ENCODE results near the gene SLC23A2. TPM values are rescaled to one million over a fixed set of nuclear protein-coding genes. Genes with fewer than 3 reads are reported as not detected.
A peak's percentile ranks its signal among the peaks of the same experiment; 100 is the strongest.
"Not testable (repeated sequence)": the region's sequence is repeated elsewhere in the genome, so short reads cannot be mapped to it uniquely, and the experiment has no call there.

The SLC23A2 gene
- 10.1 and 11.4 TPM in 2 replicates for total RNA-seq
- polyA plus RNA-seq (2012) = 14.4 TPM

DNA sequence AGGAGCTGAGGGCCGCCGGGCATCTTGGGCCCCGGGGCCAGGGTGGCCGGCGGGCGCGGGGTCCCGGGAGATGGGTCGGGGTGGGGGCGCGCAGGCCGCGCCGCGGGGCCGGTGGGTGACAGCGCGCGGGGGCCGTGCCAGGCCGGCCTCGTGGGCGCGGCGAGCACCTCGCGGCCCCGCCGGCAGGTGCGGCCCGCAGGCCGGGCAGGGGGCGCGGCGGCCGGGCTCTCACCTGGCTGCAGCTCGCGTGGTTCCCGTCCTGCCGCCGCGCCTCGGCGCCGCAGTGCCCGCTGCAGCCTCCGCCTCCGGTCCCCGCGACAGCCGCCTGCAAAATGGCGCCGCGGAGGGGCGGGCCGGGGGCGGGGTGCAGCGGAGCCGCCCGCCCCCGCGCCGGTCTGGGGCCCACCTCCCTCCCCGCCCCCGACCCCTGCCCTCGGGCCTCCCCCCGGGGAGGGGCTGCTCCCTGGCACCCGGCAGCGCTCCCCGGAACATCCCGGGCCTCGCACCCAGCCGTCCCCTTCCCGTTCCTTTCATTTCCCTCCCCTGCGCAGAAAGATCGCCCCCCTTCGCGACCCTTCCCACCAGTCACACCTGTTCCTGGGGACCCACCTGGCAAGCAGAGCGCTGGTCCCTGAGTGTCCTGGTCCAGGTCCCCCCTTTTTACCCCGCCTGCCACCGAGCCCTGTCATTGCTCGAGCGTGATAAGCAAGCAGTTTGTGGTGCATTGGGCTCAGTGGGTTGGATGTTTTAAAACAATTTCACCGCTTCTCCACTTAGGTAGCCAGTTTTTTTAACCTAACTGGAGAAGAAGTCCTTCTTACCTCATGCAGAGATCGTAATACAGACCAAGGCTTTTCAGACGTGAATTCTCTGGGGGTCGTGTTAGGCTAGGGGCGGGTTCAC lies at the start of gene SLC23A2:
TSS of gene SLC23A2 (minus strand) at position 337 of the 903 bp plus-strand sequence. CDS start 68,948 bp downstream, outside the sequence.
- peak; percentile 41 for DNase-seq (ENCODE audit: low read depth)

GRCh38 chr20:5046656-5047339 lies 45.5 kb upstream of the SLC23A2 start:
- no peak for DNase-seq (ENCODE audit: low read depth)

- no peak for DNase-seq (ENCODE audit: low read depth)
Measured at GRCh38 chr20:5045906-5046305, 44.6 kb upstream of the SLC23A2 start.

- DNase-seq (ENCODE audit: low read depth) = no peak
Measured at GRCh38 chr20:5044075-5044620, 42.8 kb upstream of the SLC23A2 start.

GRCh38 chr20:5041433-5041832 lies 40.1 kb upstream of the SLC23A2 start:
- DNase-seq (ENCODE audit: low read depth) = peak; percentile 61

GRCh38 chr20:5040345-5040744 lies 39.0 kb upstream of the SLC23A2 start:
- no peak for DNase-seq (ENCODE audit: low read depth)

GRCh38 chr20:5039889-5040288 lies 38.6 kb upstream of the SLC23A2 start:
- no peak for DNase-seq (ENCODE audit: low read depth)

DNA sequence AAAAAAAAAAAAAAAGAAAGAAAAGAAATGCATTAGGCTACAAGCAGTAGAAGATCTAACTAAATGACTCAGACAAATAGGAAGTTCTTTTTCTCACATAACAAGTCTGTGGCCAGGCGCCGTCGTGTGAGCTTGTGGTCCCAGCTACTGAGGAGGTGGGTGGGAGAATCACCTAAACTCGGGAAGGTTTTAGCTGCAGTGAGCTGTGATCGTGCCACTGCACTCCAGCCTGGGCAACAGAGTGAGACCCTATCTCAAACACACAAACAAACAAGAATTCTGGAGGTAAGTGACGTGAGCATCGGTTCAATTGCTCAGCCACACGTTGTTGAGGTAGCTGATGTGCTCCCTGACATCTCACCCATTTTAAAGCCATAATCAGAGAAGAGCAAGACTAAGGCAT lies 37.9 kb upstream of the SLC23A2 start:
- no peak for DNase-seq (ENCODE audit: low read depth)

DNA sequence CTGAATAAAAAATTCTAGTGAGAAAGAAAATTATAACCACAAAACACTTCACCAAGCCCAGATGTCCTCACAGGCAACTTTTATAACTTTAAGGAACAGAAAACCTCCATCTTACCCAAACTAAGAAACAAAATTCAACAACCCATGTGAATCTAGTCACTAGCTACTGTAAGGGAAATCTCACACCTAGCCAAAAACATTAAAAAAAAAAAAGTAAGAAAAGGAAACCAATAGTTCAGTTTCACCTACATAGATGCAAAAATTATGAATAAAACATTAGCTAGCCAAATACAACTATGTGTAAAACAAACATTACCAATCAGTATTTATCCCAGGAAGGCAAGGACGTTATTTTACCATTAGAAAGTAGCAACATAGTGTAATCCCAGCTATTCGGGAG lies 35.5 kb upstream of the SLC23A2 start:
- no peak for DNase-seq (ENCODE audit: low read depth)

- DNase-seq (ENCODE audit: low read depth) = not testable (repeated sequence)
Measured at GRCh38 chr20:5035518-5035917, 34.2 kb upstream of the SLC23A2 start.

- DNase-seq (ENCODE audit: low read depth) = peak; percentile 51
Measured at GRCh38 chr20:5033566-5033965, 32.3 kb upstream of the SLC23A2 start.

- DNase-seq (ENCODE audit: low read depth) = not testable (repeated sequence)
Measured at GRCh38 chr20:5031701-5032100, 30.4 kb upstream of the SLC23A2 start.

DNA sequence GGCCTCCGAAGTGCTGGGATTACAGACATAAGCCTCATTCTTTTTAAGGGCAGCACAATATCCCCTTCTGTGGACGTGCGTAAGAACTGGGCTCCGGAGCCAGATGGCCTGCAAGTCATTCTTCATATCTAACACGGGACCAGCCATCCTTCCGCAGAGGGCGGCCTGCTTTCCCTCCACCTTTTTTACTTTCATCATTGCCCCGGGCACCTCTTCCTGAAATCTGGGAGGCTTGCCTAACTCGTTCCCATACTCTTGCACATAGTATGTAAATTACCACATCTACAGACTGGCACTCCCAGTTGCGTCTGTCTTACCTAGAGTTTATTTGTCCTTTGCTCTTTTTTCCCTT lies 29.9 kb upstream of the SLC23A2 start:
- no peak for DNase-seq (ENCODE audit: low read depth)

GRCh38 chr20:5030348-5031205 lies 29.3 kb upstream of the SLC23A2 start:
- DNase-seq (ENCODE audit: low read depth) = peak; percentile 12

GRCh38 chr20:5028258-5029059 lies 27.1 kb upstream of the SLC23A2 start:
- not testable (repeated sequence) for DNase-seq (ENCODE audit: low read depth)

- peak; percentile 25 for DNase-seq (ENCODE audit: low read depth)
Measured at GRCh38 chr20:5024982-5025381, 23.7 kb upstream of the SLC23A2 start.

- peak; percentile 32 for DNase-seq (ENCODE audit: low read depth)
Measured at GRCh38 chr20:5024103-5024502, 22.8 kb upstream of the SLC23A2 start.

DNA sequence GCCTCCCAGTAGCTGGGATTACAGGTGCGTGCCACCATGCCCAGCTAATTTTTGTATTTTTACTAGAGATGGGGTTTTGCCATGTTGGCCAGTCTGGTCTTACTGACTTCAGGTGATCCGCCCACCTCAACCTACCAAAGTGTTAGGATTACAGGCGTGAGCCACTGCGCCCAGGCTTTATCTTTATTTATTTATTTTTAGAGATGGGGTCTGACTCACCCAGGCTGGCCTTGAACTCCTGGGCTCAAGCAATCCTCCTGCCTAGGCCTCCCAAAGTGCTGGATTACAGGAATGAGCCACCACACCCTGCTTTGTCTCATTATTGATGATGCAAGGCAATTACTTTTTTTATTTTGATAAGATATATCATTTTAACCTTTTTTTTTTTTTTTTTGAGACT lies 21.9 kb upstream of the SLC23A2 start:
- DNase-seq (ENCODE audit: low read depth) = not testable (repeated sequence)

DNA sequence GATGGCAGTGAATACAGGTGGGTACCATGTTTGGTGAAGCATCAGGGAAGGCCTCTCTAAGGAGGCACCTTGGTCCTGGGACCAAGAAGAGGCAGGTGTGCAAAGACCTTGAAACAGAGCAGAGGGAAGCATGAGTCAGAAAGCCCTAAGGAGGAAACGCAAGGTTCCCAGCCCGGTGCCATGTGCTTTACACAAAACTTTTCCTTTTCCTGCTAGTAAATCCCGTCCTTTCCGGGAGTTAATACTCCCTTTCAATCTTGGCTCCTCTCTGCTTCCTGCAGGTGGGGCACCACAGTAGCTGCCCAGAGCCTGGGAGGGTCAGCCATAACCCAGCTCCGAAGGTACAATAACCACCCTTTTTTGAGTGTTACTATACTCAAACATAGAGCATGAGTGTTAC lies 19.4 kb upstream of the SLC23A2 start:
- no peak for DNase-seq (ENCODE audit: low read depth)

All from myocyte (in vitro differentiated cells).